NCI-H1105 (cell line): ENCODE measurements around the gene CHCHD6.

Experiments
- DNase-seq: peaks from one replicate; lab custom pipeline; 2025; lab: John Stamatoyannopoulos, UW

Gene CHCHD6

GRCh38 chr3:126923895-126924294, 219.9 kb downstream of the CHCHD6 start:
- no peak for DNase-seq

GRCh38 chr3:126924458-126924857, 220.4 kb downstream of the CHCHD6 start:
- no peak for DNase-seq

GRCh38 chr3:126925411-126926171, 221.6 kb downstream of the CHCHD6 start:
- DNase-seq: no peak

- DNase-seq: no peak
Observed at GRCh38 chr3:126926684-126927400, 222.8 kb downstream of the CHCHD6 start.

GRCh38 chr3:126927401-126927750, 223.3 kb downstream of the CHCHD6 start:
- no peak for DNase-seq

- DNase-seq: no peak
Observed at GRCh38 chr3:126927846-126928245, 223.8 kb downstream of the CHCHD6 start.

- no peak for DNase-seq
Observed at GRCh38 chr3:126928921-126929474, 225.0 kb downstream of the CHCHD6 start.

GRCh38 chr3:126930936-126931600, 227.0 kb downstream of the CHCHD6 start:
- DNase-seq: no peak

GRCh38 chr3:126931806-126932187, 227.8 kb downstream of the CHCHD6 start:
- no peak for DNase-seq

- no peak for DNase-seq
Observed at GRCh38 chr3:126932188-126932931, 228.3 kb downstream of the CHCHD6 start.

GRCh38 chr3:126934031-126934531, 230.0 kb downstream of the CHCHD6 start:
- peak; percentile 62 for DNase-seq

GRCh38 chr3:126934991-126935390, 231.0 kb downstream of the CHCHD6 start:
- DNase-seq: no peak

GRCh38 chr3:126935756-126936509, 231.9 kb downstream of the CHCHD6 start:
- DNase-seq: no peak

GRCh38 chr3:126936853-126937425, 232.9 kb downstream of the CHCHD6 start:
- no peak for DNase-seq

- no peak for DNase-seq
Observed at GRCh38 chr3:126937533-126937932, 233.5 kb downstream of the CHCHD6 start.

GRCh38 chr3:126937973-126938372, 233.9 kb downstream of the CHCHD6 start:
- peak; percentile 73 for DNase-seq

- DNase-seq: no peak
Observed at GRCh38 chr3:126938520-126939337, 234.7 kb downstream of the CHCHD6 start.

GRCh38 chr3:126939338-126939718, 235.3 kb downstream of the CHCHD6 start:
- no peak for DNase-seq

- DNase-seq: no peak
Observed at GRCh38 chr3:126939733-126940132, 235.7 kb downstream of the CHCHD6 start.

- DNase-seq: no peak
Observed at GRCh38 chr3:126941721-126942270, 237.8 kb downstream of the CHCHD6 start.
